HG03135 (cell line): ENCODE results near the gene MYCBP2.
A peak's percentile ranks its signal among the peaks of the same experiment; 100 is the strongest.
"Not testable (repeated sequence)": the region's sequence is repeated elsewhere in the genome, so short reads cannot be mapped to it uniquely, and the experiment has no call there.

Experiments used
- ATAC-seq: cut with Tn5 transposase; IDR thresholded peaks from one replicate; pipeline ENCODE4 v1.9.1; 2021; ENCODE audit warnings: mild to moderate bottlenecking, moderate library complexity; ENCODE audit not compliant: unreplicated experiment

Gene MYCBP2

GRCh38 chr13:77326905-77327604 is at the start of gene MYCBP2:
TSS of gene MYCBP2 (minus strand) at chr13:77327094. CDS start at chr13:77326775, 319 bp downstream.
- ATAC-seq, result peak; percentile 54

- ATAC-seq, result no peak
These were observed 48.7 kb upstream of the MYCBP2 start for GRCh38 chr13:77375560-77376108.

GRCh38 chr13:77374786-77375185 is 47.9 kb upstream of the MYCBP2 start:
- ATAC-seq, result no peak

GRCh38 chr13:77374339-77374738 is 47.4 kb upstream of the MYCBP2 start:
- ATAC-seq, result no peak

GRCh38 chr13:77373502-77373901 is 46.6 kb upstream of the MYCBP2 start:
- no peak for ATAC-seq

GRCh38 chr13:77372275-77372674 is 45.4 kb upstream of the MYCBP2 start:
- ATAC-seq, result no peak

GRCh38 chr13:77370888-77371287 is 44.0 kb upstream of the MYCBP2 start:
- no peak for ATAC-seq

GRCh38 chr13:77362166-77362565 is 35.3 kb upstream of the MYCBP2 start:
- no peak for ATAC-seq

- peak; percentile 78 for ATAC-seq
These were observed 33.3 kb upstream of the MYCBP2 start for GRCh38 chr13:77360032-77360685.

- no peak for ATAC-seq
These were observed 32.3 kb upstream of the MYCBP2 start for GRCh38 chr13:77359171-77359570.

GRCh38 chr13:77358001-77358400 is 31.1 kb upstream of the MYCBP2 start:
- ATAC-seq, result no peak

- no peak for ATAC-seq
These were observed 29.3 kb upstream of the MYCBP2 start for GRCh38 chr13:77356155-77356554.

- peak; percentile 54 for ATAC-seq
These were observed 27.1 kb upstream of the MYCBP2 start for GRCh38 chr13:77353995-77354394.

- ATAC-seq, result no peak
These were observed 24.4 kb upstream of the MYCBP2 start for GRCh38 chr13:77351315-77351714.

- ATAC-seq, result no peak
These were observed 23.9 kb upstream of the MYCBP2 start for GRCh38 chr13:77350811-77351210.

- ATAC-seq, result no peak
These were observed 22.5 kb upstream of the MYCBP2 start for GRCh38 chr13:77349365-77349764.

GRCh38 chr13:77347351-77347750 is 20.5 kb upstream of the MYCBP2 start:
- not testable (repeated sequence) for ATAC-seq

- ATAC-seq, result peak; percentile 74
These were observed 18.4 kb upstream of the MYCBP2 start for GRCh38 chr13:77345150-77345780.

GRCh38 chr13:77343841-77344240 is 16.9 kb upstream of the MYCBP2 start:
- ATAC-seq, result no peak

- ATAC-seq, result peak; percentile 62
These were observed 12.5 kb upstream of the MYCBP2 start for GRCh38 chr13:77339408-77339807.

GRCh38 chr13:77338961-77339401 is 12.1 kb upstream of the MYCBP2 start:
- peak; percentile 62 for ATAC-seq

- peak; percentile 35 for ATAC-seq
These were observed 11.4 kb upstream of the MYCBP2 start for GRCh38 chr13:77338329-77338728.
